ENCODE data around the gene NCKAP5.

DNA sequence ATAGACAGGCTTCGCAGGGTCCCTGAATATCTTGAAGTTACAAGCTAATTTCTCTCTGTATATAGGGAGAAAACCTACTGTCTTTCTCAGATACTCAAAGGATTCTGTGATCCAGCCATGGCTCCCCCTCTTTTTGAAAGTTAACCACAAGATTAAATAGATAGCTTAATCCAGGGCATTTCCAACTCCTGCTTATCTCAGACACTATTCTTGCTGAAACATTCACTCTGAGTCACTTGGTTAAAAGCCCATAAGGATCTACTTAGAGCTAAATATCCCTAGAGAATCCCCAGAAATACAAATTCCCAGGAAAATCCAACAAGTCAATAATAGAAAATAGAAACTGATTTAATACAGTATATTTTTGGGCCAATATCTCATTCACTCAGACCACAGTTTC is 719.1 kb downstream of the NCKAP5 start:
- TF ChIP-seq, protein P1, sequence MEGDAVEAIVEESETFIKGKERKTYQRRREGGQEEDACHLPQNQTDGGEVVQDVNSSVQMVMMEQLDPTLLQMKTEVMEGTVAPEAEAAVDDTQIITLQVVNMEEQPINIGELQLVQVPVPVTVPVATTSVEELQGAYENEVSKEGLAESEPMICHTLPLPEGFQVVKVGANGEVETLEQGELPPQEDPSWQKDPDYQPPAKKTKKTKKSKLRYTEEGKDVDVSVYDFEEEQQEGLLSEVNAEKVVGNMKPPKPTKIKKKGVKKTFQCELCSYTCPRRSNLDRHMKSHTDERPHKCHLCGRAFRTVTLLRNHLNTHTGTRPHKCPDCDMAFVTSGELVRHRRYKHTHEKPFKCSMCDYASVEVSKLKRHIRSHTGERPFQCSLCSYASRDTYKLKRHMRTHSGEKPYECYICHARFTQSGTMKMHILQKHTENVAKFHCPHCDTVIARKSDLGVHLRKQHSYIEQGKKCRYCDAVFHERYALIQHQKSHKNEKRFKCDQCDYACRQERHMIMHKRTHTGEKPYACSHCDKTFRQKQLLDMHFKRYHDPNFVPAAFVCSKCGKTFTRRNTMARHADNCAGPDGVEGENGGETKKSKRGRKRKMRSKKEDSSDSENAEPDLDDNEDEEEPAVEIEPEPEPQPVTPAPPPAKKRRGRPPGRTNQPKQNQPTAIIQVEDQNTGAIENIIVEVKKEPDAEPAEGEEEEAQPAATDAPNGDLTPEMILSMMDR (IDR thresholded peaks at IDR 0.05): no peak
- TF ChIP-seq POLR2AphosphoS5 (IDR thresholded peaks at IDR 0.05): no peak

Data from prostate gland (tissue), 2 donors.